GM12878 (cell line): ENCODE measurements around the gene KRTAP10-6. TPM values are rescaled to one million over a fixed set of nuclear protein-coding genes. Genes with fewer than 3 reads are reported as not detected.

Experiments
- ATAC-seq: fragments of 200-7000 bp; cut with Tn5 transposase; 3 replicates; pipeline ENCODE4 v1.9.1; 2020; ENCODE audit warnings: mild to moderate bottlenecking, moderate library complexity
- BruUV-seq: library from RNA; stranded (reverse); fragments of 400-500 nt; replicated peaks from 2 replicates; lab custom pipeline; 2021; lab: Mats Ljungman, UMichigan
- CTCF ChIA-PET: fragments of 300-600 bp; sonication (Branson Sonifier 250); formaldehyde crosslinking; extraction: SDS; loops from one replicate; lab custom pipeline; 2021; ENCODE audit warnings: inconsistent platforms; lab: Yijun Ruan, JAX
- POLR2A ChIA-PET: fragments of 350-600 bp; formaldehyde crosslinking; extraction: SDS; loops from one replicate; lab custom pipeline; 2021; ENCODE audit warnings: inconsistent platforms; lab: Charles Lee
- RAD21 ChIA-PET: fragments of 300-600 bp; sonication (Branson Sonifier 250); formaldehyde crosslinking; loops from one replicate; lab custom pipeline; 2023; ENCODE audit warnings: antibody characterized with exemption; ENCODE audit not compliant: unreplicated experiment; lab: Charles Lee
- SMC1A ChIA-PET: fragments of 300-600 bp; sonication (Branson Sonifier 250); formaldehyde crosslinking; loops from one replicate; lab custom pipeline; 2023; ENCODE audit not compliant: unreplicated experiment, uncharacterized antibody; lab: Charles Lee
- DNase-seq: peaks from one replicate; pipeline ENCODE4 v3.0.0-alpha.2; 2011; ENCODE audit warnings: low read depth, low spot score
- FAIRE-seq: peaks from 3 replicates; lab custom pipeline; 2011; peaks lifted over from hg19 to GRCh38; lab: Jason Lieb, UNC
- H2AFZ ChIP-seq: 2 replicates; pipeline ENCODE4 v1.6.0; 2011; ENCODE audit warnings: low read depth, low read length, control low read depth; ENCODE audit not compliant: control insufficient read depth
- H3K27ac ChIP-seq: 2 replicates; pipeline ENCODE4 v1.5.1; 2011; ENCODE audit warnings: control low read depth; ENCODE audit not compliant: control insufficient read depth, insufficient read depth
- H3K27me3 ChIP-seq, 2 experiments: replicated peaks in 1 of 2; 2 replicates each; pipeline versions ENCODE4 v1.6.0 to v1.6.1; 2011; ENCODE audit warnings: low read length in 1 of 2; ENCODE audit not compliant: control insufficient read depth in 2 of 2, insufficient read depth in 2 of 2
- H3K36me3 ChIP-seq, 2 experiments: 2 replicates each; pipeline ENCODE4 v1.5.1; 2011; ENCODE audit warnings: low read length in 1 of 2; ENCODE audit not compliant: control insufficient read depth in 2 of 2, insufficient read depth in 2 of 2
- H3K4me1 ChIP-seq: 2 replicates; pipeline ENCODE4 v1.6.1; 2011; ENCODE audit warnings: mild to moderate bottlenecking, low read length, moderate library complexity, mixed read lengths; ENCODE audit not compliant: control insufficient read depth, insufficient read depth
- H3K4me2 ChIP-seq: 2 replicates; pipeline ENCODE4 v1.6.0; 2011; ENCODE audit warnings: control low read depth; ENCODE audit not compliant: control insufficient read depth, insufficient read depth
- H3K4me3 ChIP-seq: fragments of 200-600 bp; sonication (generic); 2 replicates; pipeline ENCODE4 v1.5.1; 2016
- H3K79me2 ChIP-seq: 2 replicates; pipeline ENCODE4 v1.6.0; 2011; ENCODE audit warnings: low read length; ENCODE audit not compliant: control insufficient read depth, insufficient read depth
- H3K9ac ChIP-seq: 2 replicates; pipeline ENCODE4 v1.8.0; 2011; ENCODE audit warnings: low read length, control low read depth, mixed read lengths; ENCODE audit not compliant: control insufficient read depth, insufficient read depth
- H3K9me3 ChIP-seq: replicated peaks from 3 replicates; pipeline ENCODE4 v1.5.1; 2011; ENCODE audit warnings: mild to moderate bottlenecking, low read length; ENCODE audit not compliant: control insufficient read depth, insufficient read depth
- H4K20me1 ChIP-seq: 2 replicates; pipeline ENCODE4 v1.6.0; 2011; ENCODE audit not compliant: control insufficient read depth, insufficient read depth
- DPF2 ChIP-seq: fragments of 450-650 bp; IDR thresholded peaks from 2 replicates; pipeline ENCODE4 v1.6.1; 2017; ENCODE audit warnings: mild to moderate bottlenecking
- E2F8 ChIP-seq: fragments of 450-650 bp; IDR thresholded peaks from 2 replicates; pipeline ENCODE4 v1.6.1; 2018; ENCODE audit warnings: mild to moderate bottlenecking, low read depth, moderate library complexity; ENCODE audit not compliant: partially characterized antibody
- EP300 ChIP-seq, 2 experiments: fragments of 150-350 bp in 1 of 2; IDR thresholded peaks; 2 replicates each; pipeline ENCODE4 v1.6.1; 2011 to 2012; ENCODE audit warnings: low read depth in 2 of 2, low read length in 2 of 2, borderline replicate concordance in 1 of 2, improper control_type of control experiment in 1 of 2, inconsistent platforms in 1 of 2; ENCODE audit not compliant: control insufficient read depth in 1 of 2
- HDAC2 ChIP-seq: fragments of 200-600 bp; sonication (generic); IDR thresholded peaks from 2 replicates; pipeline ENCODE4 v1.6.1; 2017
- IKZF1 ChIP-seq: fragments of 450-650 bp; conservative IDR thresholded peaks from 2 replicates; pipeline ENCODE4 v1.6.1; 2017; ENCODE audit warnings: antibody characterized with exemption, mild to moderate bottlenecking
- MAX ChIP-seq: IDR thresholded peaks from 2 replicates; pipeline ENCODE4 v1.6.1; 2012; ENCODE audit warnings: low read depth, low read length, improper control_type of control experiment
- MTA2 ChIP-seq: fragments of 450-650 bp; IDR thresholded peaks from 2 replicates; pipeline ENCODE4 v1.6.1; 2016; ENCODE audit warnings: low read depth, mild to moderate bottlenecking, moderate library complexity
- MXI1 ChIP-seq: fragments of 150-350 bp; IDR thresholded peaks from 2 replicates; pipeline ENCODE4 v1.6.1; 2011; ENCODE audit warnings: low read depth, mild to moderate bottlenecking, inconsistent platforms, low read length, improper control_type of control experiment
- PRDM15 ChIP-seq: fragments of 450-650 bp; formaldehyde crosslinking; IDR thresholded peaks from 2 replicates; pipeline ENCODE4 v1.4.0; 2020; ENCODE audit warnings: mild to moderate bottlenecking, moderate library complexity
- TCF3 ChIP-seq: IDR thresholded peaks from 2 replicates; pipeline ENCODE4 v1.6.1; 2012; ENCODE audit warnings: low read depth, mild to moderate bottlenecking, low read length, borderline replicate concordance; ENCODE audit not compliant: insufficient read depth
- WGBS: methylation state at CpG from one replicate; pipeline ENCODE4 v1.1.6; 2016; ENCODE audit warnings: low lambda C conversion rate; ENCODE audit not compliant: insufficient replicate concordance, insufficient coverage; ENCODE audit errors: missing lambda C conversion rate; 5-methylcytosine and 5-hydroxymethylcytosine counted together
- in situ Hi-C: fragments of 300-500 bp; cut with MboI; formaldehyde crosslinking; loops from 9 replicates; pipeline ENCODE4 v1.14.3; 2018; ENCODE audit warnings: mixed read lengths
- intact Hi-C: fragments of 100-400 bp; cut with micrococcal nuclease; formaldehyde crosslinking; loops from one replicate; pipeline ENCODE4 v1.14.2; 2022; ENCODE audit not compliant: unreplicated experiment
- polyA plus RNA-seq, 11 experiments: library from polyadenylated mRNA; depleted of rRNA in 4 of 11; unstranded in 6 of 11; stranded (reverse) in 5 of 11; fragments of >200 nt; fragmentation: Nextera tagmentation in 4 of 11; fragmentation: Illumina TruSeq in 1 of 11; extraction: Ambion mirVana in 4 of 11; extraction: Trizol in 1 of 11; gene quantifications; 1 replicate in 1 of 11; 2 replicates in 10 of 11; pipeline versions ENCODE4 v1.2.1 to v1.2.3, GENCODE V29; 2011 to 2016; ENCODE audit warnings: inconsistent platforms in 2 of 11, missing spikeins in 2 of 11, low read depth in 1 of 11
- total RNA-seq, 4 experiments: library from RNA; depleted of rRNA in 3 of 4; stranded (reverse); fragments of >200 nt in 3 of 4; fragmentation: Illumina TruSeq in 1 of 4; extraction: Trizol in 1 of 4; gene quantifications; 2 replicates each; pipeline versions ENCODE4 v1.2.1 to v1.2.3, GENCODE V29; 2013 to 2021

Gene KRTAP10-6
- total and polyA plus RNA-seq, 10 of the 15 experiments (the other 5 are each of a cell fraction or from before 2014, with no cell fraction given): not detected

GRCh38 chr21:44611551-44611950 is 19.2 kb upstream of the KRTAP10-6 start:
- no peak overlapping the region for H2AFZ ChIP-seq
- no peak for FAIRE-seq

More at GRCh38 chr21:44611551-44611950, 19.2 kb upstream of the KRTAP10-6 start:
- BruUV-seq: no TSS peak
- intact Hi-C loops: no loop called here
- in situ Hi-C loops: no loop called here
- Histone ChIP-seq H3K9ac (no peak overlapping the region), H3K79me2 (no peaks in the 10 kb centered on the region), H3K4me1 (no peaks in the 10 kb centered on the region), H3K27ac (no peak overlapping the region), H3K4me3 (no peak overlapping the region), H3K9me3 (peaks cover 2% of the 10 kb centered on the region; the same call in 1 of the 3 replicates), H3K27me3 (no peaks in the 10 kb centered on the region), H3K4me2 (no peak overlapping the region), H4K20me1 (no peaks in the 10 kb centered on the region), H3K36me3 (no peaks in the 10 kb centered on the region)
- no peak for DNase-seq
- RAD21 ChIA-PET: no interaction called here
- CTCF ChIA-PET: no interaction called here
- SMC1A ChIA-PET: no interaction called here
- no peak for ATAC-seq
- no peak for TF ChIP-seq HDAC2
- no peak for TF ChIP-seq MAX
- no peak for TF ChIP-seq MTA2
- TF ChIP-seq PRDM15 (CRISPR knock-in tag): no peak
- no peak for TF ChIP-seq DPF2
- TF ChIP-seq IKZF1: no peak
- no peak for TF ChIP-seq E2F8
- no peak for TF ChIP-seq TCF3
- no peak for TF ChIP-seq EP300 (IDR thresholded peaks at IDR 0.05; ENCODE audit: borderline replicate concordance in 1 of 2, control insufficient read depth in 1 of 2, low read depth in 2 of 2, low read length in 2 of 2)
- TF ChIP-seq MXI1: no peak
- WGBS: 3% methylated on average over 4 of the region's 4 CpGs
- POLR2A ChIA-PET: no interaction called here
